ENCODE measurements around the gene GTF3C5.
A peak's percentile ranks its signal among the peaks of the same experiment; 100 is the strongest.
"Not testable (repeated sequence)": the region's sequence is repeated elsewhere in the genome, so short reads cannot be mapped to it uniquely, and the experiment has no call there.

GTF3C5 gene

DNA sequence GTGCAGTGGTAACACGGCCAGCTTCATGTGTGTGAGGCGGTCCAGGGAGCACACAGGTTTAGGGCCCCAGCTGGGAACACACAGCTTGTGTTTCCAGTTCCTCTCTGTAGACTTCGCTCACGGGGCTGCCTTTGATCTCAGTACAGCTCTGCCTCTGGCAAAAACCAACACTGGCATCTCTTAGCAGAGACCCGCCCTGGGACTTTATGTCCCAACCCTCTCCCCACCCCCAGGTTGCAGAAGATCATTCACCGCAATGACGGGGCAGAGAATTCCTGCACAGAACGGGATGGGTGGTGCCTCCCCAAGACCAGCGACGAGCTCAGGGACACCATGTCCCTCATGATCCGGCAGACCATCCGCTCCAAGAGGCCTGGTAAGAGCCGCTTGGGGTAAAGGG lies 25.7 kb downstream of the GTF3C5 start:
- no peak for DNase-seq

DNA sequence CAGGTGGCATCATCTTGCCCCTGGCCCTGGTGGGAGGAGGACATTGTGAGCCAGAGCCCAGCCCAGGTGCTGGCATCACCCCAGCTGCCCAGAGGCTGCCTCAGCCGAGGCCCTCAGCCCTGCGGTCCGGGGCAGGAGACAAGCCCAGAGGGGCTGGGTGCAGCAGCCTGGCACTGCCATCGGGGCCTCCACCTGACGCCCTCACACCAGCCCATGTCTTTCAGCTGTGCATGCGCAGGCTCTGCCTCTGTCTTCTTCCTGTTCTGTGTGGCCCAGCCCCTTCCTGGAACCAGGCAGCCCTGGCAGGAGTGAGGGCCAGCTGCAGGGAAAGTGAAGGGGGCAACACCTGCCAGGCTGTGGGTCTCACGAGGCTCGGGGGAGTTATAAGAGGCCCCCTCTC lies 26.2 kb downstream of the GTF3C5 start:
- peak; percentile 12 for DNase-seq

DNA sequence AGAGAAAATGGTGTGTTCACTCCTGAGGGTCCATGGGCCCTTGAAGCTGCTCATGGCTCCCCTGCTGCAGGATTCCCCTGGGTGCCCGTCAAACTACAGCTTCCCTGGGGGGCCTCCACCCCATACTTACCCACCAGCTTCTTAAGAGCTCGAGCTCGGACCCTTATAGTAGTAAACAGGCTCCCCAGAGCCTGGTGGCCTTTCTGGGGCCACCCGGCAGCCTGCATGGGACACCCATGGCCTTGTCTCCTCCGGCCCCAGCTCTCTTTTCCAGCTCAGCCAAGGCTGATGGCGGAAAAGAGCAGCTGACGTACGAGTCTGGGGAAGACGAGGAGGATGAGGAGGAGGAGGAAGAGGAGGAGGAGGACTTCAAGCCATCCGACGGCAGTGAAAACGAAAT lies 26.8 kb downstream of the GTF3C5 start:
- no peak for DNase-seq

DNA sequence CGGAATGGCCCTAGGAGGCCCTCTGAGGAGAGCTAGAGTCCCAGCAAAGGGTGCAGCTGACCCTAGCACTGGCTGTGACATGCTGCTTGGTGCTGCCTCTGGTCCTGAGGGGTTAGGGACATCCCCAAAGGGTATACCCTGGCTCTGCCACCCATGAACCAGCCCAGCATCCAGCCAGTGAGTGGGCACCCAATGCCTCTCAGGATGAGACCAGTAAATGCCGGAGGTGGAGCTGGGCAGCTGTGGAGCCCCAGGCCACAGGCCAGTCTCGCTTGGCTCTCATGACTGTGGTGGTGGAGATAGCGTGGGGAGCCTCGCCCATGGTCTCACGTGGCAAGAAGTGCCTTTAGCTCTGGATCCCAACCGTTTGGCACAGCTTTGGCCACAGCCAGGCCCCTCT lies 27.3 kb downstream of the GTF3C5 start:
- peak; percentile 42 for DNase-seq

DNA sequence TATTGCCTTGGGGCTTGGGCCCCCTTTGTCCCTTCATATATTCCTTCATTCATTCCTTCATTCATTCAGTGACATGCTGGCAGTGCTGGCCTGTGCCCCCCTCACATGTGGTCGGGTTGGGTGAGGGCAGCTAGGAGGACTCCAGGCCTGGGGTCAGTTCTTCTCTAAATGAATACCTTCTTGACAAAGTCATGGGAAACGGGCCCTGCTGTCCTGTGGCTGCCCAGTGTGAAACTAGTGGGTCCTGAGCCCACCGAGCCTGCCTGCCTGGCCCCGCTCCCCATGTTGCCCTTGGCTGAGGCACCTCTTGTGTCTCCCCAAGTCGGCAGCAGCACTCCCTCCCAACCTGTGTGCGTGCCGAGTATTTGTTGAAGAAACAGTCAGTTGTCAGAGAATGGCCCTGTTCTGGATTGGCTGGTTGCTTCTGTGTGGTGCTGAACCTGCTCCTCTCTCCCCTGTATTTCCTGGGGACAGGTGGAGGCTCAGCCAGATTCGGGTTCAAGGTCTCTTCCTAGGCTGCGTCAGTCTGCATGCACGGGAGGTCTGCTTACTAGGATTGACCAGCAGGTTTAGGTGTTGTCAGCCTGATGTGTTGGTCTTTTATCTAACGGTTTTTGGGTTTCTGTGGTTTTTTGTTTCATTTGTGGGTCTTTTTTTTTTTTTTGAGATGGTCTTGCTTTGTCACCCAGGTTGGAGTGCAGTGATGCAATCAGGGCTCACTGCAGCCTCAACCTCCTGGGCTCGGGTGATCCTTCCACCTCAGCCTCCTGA lies 27.9 kb downstream of the GTF3C5 start:
- peak; percentile 63 for DNase-seq

DNA sequence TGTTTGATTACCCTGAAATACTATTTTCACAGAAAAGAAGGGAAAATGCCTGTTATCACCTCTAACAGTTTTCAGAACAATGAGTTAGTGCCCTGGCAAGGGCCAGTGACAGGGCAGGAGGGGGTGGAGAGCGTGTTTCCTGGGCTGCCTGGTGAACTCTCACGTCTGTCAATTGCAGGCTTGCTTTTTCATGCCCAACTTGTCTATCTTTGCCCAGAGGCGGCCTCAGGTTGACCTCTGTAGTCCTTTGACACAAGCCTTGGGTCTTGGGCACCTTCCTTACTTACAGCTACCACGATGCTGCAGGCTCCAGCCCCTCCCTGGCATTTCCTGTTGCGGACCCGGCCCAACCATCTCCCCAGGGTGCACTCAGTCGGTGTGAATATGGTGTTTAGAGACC lies 28.8 kb downstream of the GTF3C5 start:
- DNase-seq, result peak; percentile 44

DNA sequence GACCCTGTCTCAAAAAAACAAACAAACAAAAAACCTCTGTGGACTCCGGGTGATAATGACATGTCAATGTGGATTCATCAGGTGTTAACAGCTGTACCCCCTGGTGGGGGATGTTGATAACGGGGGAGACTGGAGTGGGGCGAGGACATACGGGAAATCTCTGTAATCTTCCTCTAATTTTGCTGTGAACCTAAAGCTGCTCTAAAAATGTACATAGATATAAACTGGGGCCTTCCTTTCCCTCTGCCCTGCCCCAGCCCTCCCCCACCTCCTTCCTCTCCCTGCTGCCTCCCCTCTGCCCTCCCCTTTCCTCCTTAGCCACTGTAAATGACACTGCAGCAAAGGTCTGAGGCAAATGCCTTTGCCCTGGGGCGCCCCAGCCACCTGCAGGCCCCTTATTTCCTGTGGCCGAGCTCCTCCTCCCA lies 29.6 kb downstream of the GTF3C5 start:
- peak; percentile 65 for DNase-seq

DNA sequence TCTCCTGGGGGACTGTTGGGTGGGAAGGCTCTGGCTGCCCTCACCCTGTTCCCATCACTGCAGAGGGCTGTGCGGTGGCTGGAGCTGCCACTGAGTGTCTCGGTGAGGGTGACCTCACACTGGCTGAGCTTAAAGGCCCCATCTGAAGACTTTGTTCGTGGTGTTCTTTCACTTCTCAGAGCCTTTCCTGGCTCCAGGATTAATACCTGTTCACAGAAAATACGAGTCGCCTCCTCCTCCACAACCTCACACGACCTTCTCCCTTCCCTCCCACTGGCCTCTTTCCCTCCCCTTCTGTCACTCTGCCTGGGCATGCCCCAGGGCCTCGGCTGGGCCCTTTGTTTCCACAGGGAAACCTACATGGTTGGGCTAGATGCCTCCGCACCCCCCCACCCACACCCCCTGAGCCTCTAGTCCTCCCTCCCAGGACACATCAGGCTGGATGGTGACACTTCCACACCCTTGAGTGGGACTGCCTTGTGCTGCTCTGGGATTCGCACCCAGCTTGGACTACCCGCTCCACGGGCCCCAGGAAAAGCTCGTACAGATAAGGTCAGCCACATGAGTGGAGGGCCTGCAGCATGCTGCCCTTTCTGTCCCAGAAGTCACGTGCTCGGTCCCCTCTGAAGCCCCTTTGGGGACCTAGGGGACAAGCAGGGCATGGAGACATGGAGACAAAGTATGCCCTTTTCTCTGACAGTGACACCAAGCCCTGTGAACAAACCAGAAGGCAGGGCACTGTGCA lies 30.4 kb downstream of the GTF3C5 start:
- DNase-seq, result peak; percentile 25

DNA sequence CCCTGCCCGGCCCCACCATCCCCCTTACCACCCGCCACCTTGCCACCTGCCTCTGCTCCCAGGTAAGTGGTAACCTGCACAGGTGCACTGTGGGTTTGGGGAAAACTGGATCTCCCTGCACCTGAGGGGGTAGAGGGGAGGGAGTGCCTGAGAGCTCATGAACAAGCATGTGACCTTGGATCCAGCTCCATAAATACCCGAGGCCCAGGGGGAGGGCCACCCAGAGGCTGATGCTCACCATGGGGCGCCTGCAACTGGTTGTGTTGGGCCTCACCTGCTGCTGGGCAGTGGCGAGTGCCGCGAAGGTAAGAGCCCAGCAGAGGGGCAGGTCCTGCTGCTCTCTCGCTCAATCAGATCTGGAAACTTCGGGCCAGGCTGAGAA lies 31.0 kb downstream of the GTF3C5 start, which contains the start of gene CEL:
CEL (plus strand) TSS at position 218 of the 382 bp plus-strand sequence; CDS start at position 240, 22 bp downstream.
- not testable (repeated sequence) for DNase-seq

DNA sequence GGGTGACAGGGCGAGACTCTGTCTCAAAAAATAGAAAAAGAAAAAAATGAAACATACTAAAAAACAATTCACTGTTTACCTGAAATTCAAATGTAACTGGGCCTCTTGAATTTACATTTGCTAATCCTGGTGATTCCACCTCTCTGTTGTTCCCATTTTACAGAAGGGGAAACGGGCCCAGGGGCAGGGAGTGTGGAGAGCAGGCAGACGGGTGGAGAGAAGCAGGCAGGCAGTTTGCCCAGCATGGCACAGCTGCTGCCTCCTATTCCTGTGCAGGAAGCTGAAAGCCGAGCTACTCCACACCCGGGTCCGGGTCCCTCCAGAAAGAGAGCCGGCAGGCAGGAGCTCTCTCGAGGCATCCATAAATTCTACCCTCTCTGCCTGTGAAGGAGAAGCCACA lies 31.8 kb downstream of the GTF3C5 start:
- DNase-seq, result not testable (repeated sequence)

DNA sequence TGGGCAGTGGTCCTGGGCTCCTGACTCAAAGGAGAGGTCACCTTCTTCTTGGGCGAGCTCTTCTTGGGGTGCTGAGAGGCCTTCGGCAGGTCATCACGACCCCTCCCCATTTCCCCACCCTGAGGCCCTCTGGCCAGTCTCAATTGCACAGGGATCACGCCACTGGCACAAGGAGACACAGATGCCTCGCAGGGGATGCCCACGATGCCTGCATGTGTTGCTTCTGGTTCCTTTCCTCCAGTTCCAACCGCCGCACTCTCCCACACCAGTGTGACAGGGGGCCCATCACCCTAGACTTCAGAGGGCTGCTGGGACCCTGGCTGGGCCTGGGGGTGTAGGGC lies 32.3 kb downstream of the GTF3C5 start:
- DNase-seq, result no peak

DNA sequence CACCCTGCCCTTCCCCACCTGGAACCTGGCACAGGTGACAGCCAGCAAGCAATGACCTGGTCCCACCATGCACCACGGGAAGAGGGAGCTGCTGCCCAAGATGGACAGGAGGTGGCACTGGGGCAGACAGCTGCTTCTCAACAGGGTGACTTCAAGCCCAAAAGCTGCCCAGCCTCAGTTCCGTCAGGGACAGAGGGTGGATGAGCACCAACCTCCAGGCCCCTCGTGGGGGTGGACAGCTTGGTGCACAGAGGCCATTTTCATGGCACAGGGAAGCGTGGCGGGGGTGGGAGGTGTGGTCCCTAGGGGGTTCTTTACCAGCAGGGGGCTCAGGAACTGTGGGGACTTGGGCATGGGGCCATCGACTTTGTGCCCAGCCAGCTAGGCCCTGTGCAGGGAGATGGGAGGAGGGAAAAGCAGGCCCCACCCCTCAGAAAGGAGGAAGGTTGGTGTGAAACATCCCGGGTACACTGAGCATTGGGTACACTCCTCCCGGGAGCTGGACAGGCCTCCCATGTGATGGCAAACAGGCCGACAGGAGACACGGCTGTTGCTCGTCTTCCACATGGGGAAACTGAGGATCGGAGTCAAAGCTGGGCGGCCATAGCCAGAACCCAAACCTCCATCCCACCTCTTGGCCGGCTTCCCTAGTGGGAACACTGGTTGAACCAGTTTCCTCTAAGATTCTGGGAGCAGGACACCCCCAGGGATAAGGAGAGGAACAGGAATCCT lies 32.9 kb downstream of the GTF3C5 start:
- DNase-seq, result no peak

DNA sequence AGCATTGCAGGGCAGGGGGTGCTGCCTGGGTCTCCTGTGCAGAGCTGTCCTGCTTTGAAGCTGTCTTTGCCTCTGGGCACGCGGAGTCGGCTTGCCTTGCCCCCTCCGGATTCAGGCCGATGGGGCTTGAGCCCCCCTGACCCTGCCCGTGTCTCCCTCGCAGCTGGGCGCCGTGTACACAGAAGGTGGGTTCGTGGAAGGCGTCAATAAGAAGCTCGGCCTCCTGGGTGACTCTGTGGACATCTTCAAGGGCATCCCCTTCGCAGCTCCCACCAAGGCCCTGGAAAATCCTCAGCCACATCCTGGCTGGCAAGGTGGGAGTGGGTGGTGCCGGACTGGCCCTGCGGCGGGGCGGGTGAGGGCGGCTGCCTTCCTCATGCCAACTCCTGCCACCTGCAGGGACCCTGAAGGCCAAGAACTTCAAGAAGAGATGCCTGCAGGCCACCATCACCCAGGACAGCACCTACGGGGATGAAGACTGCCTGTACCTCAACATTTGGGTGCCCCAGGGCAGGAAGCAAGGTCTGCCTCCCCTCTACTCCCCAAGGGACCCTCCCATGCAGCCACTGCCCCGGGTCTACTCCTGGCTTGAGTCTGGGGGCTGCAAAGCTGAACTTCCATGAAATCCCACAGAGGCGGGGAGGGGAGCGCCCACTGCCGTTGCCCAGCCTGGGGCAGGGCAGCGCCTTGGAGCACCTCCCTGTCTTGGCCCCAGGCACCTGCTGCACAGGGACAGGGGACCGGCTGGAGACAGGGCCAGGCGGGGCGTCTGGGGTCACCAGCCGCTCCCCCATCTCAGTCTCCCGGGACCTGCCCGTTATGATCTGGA lies 33.7 kb downstream of the GTF3C5 start:
- DNase-seq, result no peak

DNA sequence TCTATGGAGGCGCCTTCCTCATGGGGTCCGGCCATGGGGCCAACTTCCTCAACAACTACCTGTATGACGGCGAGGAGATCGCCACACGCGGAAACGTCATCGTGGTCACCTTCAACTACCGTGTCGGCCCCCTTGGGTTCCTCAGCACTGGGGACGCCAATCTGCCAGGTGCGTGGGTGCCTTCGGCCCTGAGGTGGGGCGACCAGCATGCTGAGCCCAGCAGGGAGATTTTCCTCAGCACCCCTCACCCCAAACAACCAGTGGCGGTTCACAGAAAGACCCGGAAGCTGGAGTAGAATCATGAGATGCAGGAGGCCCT lies 34.2 kb downstream of the GTF3C5 start:
- DNase-seq, result no peak

DNA sequence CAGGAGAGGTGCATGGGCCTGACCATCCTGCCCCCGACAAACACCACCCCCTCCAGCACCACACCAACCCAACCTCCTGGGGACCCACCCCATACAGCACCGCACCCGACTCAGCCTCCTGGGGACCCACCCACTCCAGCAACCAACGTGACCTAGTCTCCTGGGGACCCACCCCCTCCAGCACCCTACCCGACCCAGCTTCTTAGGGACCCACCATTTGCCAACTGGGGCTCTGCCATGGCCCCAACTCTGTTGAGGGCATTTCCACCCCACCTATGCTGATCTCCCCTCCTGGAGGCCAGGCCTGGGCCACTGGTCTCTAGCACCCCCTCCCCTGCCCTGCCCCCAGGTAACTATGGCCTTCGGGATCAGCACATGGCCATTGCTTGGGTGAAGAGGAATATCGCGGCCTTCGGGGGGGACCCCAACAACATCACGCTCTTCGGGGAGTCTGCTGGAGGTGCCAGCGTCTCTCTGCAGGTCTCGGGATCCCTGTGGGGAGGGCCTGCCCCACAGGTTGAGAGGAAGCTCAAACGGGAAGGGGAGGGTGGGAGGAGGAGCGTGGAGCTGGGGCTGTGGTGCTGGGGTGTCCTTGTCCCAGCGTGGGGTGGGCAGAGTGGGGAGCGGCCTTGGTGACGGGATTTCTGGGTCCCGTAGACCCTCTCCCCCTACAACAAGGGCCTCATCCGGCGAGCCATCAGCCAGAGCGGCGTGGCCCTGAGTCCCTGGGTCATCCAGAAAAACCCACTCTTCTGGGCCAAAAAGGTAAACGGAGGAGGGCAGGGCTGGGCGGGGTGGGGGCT lies 35.6 kb downstream of the GTF3C5 start:
- no peak for DNase-seq

DNA sequence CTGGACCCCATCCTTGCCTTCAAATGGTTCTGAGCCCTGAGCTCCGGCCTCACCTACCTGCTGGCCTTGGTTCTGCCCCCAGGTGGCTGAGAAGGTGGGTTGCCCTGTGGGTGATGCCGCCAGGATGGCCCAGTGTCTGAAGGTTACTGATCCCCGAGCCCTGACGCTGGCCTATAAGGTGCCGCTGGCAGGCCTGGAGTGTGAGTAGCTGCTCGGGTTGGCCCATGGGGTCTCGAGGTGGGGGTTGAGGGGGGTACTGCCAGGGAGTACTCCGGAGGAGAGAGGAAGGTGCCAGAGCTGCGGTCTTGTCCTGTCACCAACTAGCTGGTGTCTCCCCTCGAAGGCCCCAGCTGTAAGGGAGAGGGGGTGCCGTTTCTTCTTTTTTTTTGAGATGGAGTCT lies 36.2 kb downstream of the GTF3C5 start:
- DNase-seq, result no peak

DNA sequence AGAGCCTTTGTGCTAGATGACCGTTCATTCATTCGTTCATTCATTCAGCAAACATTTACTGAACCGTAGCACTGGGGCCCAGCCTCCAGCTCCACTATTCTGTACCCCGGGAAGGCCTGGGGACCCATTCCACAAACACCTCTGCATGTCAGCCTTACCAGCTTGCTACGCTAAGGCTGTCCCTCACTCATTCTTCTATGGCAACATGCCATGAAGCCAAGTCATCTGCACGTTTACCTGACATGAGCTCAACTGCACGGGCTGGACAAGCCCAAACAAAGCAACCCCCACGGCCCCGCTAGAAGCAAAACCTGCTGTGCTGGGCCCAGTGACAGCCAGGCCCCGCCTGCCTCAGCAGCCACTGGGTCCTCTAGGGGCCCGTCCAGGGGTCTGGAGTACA lies 37.0 kb downstream of the GTF3C5 start:
- DNase-seq, result no peak

DNA sequence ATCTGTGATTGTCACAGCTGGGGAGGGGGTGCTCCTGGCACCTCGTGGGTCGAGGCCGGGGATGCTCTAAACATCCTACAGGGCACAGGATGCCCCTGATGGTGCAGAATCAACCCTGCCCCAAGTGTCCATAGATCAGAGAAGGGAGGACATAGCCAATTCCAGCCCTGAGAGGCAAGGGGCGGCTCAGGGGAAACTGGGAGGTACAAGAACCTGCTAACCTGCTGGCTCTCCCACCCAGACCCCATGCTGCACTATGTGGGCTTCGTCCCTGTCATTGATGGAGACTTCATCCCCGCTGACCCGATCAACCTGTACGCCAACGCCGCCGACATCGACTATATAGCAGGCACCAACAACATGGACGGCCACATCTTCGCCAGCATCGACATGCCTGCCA lies 37.6 kb downstream of the GTF3C5 start:
- DNase-seq, result not testable (repeated sequence)

DNA sequence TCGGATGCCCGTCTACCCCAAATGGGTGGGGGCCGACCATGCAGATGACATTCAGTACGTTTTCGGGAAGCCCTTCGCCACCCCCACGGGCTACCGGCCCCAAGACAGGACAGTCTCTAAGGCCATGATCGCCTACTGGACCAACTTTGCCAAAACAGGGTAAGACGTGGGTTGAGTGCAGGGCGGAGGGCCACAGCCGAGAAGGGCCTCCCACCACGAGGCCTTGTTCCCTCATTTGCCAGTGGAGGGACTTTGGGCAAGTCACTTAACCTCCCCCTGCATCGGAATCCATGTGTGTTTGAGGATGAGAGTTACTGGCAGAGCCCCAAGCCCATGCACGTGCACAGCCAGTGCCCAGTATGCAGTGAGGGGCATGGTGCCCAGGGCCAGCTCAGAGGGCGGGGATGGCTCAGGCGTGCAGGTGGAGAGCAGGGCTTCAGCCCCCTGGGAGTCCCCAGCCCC lies 39.7 kb downstream of the GTF3C5 start:
- DNase-seq, result not testable (repeated sequence)

DNA sequence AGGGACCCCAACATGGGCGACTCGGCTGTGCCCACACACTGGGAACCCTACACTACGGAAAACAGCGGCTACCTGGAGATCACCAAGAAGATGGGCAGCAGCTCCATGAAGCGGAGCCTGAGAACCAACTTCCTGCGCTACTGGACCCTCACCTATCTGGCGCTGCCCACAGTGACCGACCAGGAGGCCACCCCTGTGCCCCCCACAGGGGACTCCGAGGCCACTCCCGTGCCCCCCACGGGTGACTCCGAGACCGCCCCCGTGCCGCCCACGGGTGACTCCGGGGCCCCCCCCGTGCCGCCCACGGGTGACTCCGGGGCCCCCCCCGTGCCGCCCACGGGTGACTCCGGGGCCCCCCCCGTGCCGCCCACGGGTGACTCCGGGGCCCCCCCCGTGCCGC lies 40.2 kb downstream of the GTF3C5 start:
- not testable (repeated sequence) for DNase-seq

DNA sequence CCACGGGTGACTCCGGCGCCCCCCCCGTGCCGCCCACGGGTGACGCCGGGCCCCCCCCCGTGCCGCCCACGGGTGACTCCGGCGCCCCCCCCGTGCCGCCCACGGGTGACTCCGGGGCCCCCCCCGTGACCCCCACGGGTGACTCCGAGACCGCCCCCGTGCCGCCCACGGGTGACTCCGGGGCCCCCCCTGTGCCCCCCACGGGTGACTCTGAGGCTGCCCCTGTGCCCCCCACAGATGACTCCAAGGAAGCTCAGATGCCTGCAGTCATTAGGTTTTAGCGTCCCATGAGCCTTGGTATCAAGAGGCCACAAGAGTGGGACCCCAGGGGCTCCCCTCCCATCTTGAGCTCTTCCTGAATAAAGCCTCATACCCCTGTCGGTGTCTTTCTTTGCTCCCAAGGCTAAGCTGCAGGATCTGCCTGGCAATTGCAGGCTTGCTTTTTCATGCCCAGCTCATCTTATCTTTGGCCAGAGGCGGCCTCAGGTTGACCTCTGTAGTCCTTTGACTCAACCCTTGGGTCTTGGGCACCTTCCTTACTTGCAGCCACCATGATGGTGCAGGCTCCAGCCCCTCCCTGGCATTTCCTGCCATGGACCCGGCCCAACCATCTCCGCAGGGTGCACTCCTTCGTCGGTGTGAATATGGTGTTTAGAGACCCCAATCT lies 40.8 kb downstream of the GTF3C5 start:
- no peak for DNase-seq
